Measurements from ENCODE around the gene CHMP4B.

Gene CHMP4B, protein sequence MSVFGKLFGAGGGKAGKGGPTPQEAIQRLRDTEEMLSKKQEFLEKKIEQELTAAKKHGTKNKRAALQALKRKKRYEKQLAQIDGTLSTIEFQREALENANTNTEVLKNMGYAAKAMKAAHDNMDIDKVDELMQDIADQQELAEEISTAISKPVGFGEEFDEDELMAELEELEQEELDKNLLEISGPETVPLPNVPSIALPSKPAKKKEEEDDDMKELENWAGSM

DNA sequence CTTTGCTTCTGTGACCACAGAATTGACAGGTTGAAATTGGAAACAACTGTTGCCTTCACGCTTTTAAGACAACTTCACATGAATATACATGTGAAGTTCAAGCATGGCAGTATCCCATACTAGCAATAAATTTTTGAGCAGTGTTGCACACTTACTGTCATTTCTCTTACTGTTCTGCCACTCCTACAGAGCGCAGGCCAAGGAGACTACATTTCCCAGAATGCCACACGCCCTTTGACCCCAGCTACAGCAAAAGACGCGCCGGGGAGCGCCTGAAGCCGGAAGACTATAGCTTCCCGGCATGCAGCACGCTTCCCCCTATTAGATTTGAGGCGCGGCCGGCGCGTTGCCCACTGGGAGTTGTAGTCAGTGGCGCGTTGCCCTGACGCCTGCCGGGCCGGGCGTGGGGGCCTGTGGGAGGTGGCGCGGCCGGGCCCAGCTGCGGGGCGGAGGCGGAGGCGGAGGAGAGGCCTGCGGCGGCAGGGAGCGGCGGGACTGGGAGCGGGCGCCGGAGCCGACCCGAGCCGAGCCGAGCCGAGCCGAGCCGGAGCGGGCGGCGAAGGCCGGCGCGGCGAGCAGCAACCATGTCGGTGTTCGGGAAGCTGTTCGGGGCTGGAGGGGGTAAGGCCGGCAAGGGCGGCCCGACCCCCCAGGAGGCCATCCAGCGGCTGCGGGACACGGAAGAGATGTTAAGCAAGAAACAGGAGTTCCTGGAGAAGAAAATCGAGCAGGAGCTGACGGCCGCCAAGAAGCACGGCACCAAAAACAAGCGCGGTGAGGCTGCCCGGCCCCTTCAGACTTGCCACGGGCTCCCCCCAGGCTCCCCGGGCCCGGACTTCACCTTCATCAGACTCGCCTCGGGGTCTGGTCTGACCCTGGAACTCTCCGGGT, at the start of gene CHMP4B:
TSS of gene CHMP4B (plus strand) at position 464 of the 891 bp plus-strand sequence. CDS start at position 585, 121 bp downstream.
- DNase-seq (ENCODE audit: low read depth) = peak; percentile 97

DNA sequence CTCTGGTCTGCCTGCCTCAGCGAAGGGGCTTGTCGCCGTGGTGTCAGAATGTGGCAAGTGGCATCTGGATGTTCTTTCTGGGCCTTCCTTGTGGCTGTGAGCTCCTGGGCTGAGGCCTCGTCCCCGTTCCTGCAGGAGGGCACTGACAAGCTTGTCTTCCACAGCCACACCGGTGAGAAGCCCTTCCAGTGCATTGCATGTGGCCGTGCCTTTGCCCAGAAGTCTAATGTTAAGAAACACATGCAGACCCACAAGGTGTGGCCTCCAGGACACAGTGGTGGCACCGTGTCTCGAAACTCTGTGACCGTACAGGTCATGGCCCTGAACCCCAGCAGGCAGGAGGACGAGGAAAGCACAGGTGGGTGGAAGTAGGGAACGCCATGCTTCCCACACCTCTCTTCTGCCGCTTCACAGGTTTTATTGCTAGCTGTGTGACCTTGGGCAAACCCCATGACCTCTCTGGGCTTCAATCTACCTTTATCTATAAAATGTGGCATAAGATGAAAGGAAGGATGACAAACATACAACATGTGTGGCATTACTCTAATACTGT, 49.4 kb upstream of the CHMP4B start:
- DNase-seq (ENCODE audit: low read depth) = no peak

DNA sequence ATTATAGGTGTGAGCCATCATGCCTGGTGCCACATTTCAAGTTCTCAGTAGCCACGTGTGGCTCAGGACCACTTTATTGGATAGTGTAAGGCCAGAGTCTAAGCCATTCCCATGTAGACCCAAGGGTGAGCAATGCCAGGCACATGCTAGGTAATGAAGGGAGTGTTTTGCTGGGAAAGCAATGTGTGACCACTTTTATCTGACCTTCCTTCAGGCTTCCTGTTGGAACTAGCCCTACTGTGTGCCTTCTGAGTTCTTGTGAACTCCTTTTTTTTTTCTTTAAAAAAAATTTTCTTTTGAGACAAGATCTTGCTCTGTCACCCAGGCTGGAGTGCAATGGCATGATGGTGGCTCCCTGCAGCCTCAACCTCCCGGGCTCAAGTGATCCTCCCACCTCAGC, 46.0 kb upstream of the CHMP4B start:
- DNase-seq (ENCODE audit: low read depth) = no peak

DNA sequence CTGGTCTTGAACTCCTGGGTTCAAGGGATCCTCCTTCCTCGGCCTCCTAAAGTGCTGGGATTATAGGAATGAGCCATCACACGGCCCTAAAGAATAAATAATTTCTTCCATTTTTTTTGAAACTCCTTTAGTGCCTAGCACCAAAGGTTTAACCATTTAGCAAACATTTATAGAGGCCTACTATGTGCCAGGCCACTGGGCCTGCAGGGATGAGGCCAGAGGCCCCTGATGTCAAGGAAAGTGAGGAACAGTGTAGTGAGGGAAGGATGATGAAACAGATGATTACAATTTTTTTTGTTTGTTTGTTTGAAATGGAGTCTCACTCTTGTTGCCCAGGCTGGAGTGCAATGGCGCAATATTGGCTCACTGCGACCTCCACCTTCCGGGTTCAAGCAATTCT, 45.6 kb upstream of the CHMP4B start:
- no peak for DNase-seq (ENCODE audit: low read depth)

DNA sequence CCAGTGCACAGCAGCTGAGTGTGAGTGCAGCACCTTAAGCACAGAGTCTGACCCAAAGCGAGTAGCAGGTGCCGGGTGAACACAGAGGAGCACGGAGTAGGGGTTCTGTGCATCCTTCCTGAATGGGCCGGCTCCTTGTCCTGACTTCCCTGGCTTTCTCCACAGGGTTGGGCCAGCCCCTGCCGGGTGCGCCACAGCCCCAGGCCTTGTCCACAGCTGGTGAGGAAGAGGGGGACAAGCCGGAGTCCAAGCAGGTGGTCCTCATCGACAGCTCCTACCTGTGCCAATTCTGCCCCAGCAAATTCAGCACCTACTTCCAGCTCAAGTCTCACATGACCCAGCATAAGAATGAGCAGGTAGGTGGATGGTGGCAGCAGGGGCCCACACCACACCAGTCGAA, 44.5 kb upstream of the CHMP4B start:
- DNase-seq (ENCODE audit: low read depth) = no peak

DNA sequence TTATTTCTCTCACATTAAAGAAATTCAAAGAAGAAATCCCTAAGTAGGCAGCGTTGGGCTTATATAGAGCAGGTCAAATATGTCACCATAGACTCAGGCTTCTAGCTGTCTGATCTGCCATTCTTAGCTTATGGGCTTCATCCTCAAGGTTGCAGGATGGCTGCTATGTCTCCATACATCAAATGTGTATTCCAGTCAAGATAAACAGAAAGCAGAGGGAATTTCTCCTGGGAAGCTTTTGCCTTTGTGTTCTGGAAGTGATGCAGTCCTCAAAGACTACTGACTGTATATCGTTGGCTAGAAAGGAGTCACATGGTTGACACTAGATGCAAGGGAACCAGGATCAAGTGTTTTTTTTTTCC, 43.4 kb upstream of the CHMP4B start:
- no peak for DNase-seq (ENCODE audit: low read depth)

DNA sequence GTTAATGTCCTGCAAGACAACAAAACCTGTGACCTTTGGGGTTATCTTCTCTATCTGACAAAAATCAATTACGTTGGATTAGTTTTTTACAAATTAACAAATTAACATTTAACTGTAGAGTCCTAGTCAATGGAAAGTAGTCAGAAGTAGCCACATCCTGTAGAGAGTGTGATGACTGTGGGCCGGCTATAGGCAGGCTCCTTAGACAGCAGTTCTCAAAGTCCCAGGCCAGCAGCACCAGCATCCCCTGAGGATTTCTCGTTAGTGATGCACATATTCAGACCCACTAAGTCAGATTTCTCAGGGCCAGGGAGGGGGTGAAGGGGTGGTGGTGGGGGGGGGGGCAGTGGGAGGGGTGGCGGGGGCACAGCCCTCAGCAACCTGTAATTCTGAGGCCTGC, 42.1 kb upstream of the CHMP4B start:
- DNase-seq (ENCODE audit: low read depth) = no peak

DNA sequence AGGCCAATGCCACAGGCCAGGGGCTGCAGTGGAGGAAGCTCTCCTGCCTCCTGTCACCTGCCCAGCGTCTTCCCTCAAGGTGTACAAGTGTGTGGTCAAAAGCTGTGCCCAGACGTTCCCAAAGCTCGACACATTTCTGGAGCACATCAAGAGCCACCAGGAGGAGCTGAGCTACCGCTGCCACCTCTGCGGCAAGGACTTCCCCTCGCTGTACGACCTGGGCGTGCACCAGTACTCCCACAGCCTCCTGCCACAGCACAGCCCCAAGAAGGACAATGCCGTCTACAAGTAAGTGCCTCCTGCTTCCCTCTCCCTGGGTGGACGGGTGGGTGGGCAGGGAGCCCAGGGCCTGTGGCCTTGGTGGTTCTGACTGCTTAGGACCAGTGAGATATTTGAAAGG, 41.1 kb upstream of the CHMP4B start:
- DNase-seq (ENCODE audit: low read depth) = no peak

DNA sequence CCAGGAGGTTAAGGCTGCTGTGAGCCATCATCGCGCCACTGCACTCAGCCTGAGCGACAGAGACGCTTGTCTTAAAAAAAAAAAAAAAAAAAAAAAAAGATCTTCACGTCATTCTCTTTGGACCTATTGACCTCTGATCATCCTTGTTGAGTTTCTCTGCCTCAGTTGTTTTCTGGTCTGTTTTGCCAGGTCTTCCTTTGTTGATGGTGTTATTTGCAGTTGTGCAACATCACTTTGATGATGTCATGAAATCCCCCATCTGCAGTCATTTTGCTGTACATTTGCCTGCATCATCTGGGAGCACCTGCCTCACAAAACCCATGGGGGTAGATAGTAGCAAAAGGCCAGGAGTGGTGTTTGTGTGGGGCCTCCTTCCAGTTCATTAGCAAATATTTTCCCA, 39.2 kb upstream of the CHMP4B start:
- DNase-seq (ENCODE audit: low read depth) = no peak

DNA sequence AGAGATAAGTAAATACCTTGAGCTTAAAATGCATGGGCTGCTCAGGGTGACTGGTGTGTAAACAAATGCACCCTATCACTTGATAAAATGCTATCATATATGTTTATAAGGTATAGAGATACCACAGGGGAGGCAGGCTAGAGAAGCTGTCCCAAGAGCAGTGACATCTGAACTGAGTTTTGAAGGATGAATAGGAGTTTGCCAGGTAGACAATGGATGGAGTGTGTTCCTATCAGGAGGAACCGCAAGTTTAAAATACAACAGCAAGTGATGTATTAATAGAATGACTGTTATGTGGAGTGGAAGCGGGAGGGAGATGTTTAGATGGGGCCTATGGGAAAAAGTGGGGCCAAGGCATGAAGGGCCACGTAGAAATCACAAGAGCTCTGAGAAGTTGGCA, 38.7 kb upstream of the CHMP4B start:
- no peak for DNase-seq (ENCODE audit: low read depth)

DNA sequence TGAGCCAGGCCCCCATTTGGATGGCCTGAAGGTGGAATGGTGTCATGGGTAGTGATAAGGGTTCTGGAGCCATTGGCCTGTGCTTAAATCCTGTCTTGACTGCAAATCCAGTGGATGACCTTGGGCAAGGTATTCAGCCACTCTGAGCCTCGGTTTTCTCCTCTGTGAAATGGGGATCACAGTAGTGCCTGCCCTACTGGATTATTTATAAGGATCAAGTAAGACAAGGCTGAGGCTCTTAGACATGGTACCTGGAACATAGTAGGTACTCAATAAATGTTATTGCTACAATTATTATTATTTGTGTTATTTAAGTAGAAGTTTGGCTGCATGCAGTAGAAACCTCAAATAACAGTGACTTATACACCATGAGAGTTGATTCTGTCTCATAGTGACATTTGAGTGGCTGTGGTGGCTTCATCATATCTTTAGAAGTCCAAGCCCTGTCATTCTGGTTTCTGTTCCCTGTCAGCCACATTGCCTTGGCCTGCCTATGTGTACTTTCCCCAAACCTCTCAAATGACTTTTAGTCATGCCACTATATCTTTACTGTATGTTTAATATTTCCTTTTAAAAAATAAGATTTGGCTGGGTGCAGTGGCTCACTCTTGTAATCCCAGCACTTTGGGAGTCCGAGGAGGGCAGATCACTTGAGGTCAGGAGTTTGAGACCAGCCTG, 37.6 kb upstream of the CHMP4B start:
- no peak for DNase-seq (ENCODE audit: low read depth)

DNA sequence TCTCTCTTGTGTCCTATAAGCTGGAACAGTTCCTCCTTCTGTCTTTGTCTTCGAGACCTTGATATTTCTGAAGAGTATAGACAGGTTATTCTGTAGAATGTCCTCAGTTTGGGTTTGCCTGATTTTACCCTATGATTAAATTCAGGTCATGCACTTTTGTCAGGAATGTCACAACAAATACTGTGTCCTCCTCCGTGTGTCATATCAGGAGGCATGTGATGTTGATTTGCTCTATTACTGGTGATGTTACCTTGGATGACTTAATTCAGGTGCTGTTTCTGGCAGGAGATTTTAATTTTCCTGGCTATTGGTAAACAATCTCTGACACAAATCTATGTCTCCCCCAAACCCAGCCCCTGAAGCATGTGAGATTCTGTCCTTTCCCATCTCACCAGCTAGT, 33.3 kb upstream of the CHMP4B start:
- no peak for DNase-seq (ENCODE audit: low read depth)

DNA sequence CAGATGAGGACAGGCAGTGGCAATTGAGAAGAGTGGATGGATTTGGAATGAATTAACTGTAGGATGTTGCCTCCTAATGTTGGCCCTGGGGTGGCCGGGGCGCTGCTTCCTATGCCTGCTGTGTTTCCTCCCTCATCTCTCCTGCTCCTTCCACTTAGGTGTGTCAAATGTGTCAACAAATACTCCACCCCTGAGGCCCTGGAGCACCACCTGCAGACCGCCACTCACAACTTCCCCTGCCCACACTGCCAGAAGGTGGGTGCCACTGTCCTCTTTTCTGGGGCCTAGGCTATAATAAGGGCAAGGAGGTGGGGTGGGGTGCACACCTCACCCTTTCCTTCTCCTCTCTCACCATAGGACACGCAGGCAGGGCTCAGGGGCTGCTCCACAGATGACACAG, 30.0 kb upstream of the CHMP4B start:
- no peak for DNase-seq (ENCODE audit: low read depth)

DNA sequence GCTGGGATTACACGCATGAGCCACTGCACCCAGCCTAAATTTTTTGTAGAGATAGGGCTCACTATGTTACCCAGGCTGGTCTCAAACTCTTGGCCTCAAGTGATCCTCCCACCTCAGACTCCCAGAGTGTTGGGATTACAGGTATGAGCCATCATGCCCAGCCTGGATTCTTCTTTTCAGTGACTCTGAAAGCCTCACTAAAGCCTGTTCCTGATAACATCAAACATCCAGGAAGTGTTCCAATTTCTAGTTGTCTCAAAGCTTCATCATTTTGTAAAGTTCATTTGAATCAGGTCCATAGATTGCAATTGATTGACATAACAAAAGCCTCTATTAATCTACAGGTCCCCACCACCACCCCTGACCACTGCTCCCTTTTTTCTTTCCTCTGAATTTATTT, 29.2 kb upstream of the CHMP4B start:
- no peak for DNase-seq (ENCODE audit: low read depth)

DNA sequence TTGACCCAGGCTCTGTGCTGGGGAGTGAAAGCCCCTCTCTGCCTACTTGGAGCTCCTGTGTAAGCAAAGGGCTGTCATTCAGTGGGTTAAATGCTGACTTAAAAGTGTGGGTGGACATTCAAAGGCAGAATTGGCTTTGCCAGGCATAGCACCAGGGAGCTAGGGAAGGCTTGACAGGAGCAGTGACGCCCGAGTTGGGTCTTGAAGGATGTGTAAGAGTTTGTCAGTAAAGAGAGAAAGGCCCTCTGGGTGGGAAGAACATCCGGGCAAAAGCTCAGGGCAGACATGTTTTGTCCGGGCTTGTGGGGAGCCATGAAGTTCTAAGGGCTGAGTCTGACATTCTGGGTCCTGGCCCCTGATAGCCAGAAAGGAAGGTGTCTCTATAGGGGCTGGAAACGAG, 27.9 kb upstream of the CHMP4B start:
- DNase-seq (ENCODE audit: low read depth) = no peak

DNA sequence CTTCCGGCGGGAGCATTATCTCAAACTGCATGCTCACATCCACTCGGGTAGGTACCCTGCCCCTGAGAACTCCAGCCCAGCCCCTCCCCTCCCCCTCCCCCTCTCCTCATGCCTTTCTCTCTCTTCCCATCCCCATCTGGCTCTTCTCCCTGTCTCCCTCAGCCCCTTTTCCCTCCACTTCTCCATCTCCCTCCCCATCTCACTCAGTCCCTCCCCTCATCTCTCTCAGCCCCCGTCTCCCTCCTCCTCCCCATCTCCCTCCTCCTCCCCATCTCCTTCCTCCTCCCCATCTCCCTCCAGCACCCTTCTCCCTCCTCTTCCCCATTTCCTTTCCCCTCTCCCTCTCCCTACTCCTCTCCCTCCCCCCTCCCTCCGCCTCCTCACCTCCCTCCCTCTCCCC, 27.3 kb upstream of the CHMP4B start:
- no peak for DNase-seq (ENCODE audit: low read depth)

DNA sequence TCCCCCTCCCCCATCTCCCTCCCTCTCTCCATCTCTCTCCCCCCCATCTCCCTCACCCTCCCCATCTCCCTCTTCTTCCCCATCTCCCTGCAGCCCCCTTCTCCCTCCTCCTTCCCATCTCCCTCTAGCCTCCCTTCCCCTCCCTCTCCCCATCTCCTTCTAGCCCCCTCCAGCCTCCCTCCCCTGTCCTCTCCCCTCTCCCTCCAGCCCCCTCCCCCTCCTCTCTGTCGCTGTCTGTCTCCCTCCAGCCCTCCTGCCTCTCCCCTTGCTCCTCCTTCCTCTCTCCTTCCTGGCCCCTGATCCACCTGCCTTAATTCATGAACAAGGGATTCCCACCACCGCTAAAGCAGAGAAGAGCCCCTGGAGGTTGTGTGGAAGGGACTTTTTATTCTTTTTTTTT, 26.9 kb upstream of the CHMP4B start:
- DNase-seq (ENCODE audit: low read depth) = no peak

DNA sequence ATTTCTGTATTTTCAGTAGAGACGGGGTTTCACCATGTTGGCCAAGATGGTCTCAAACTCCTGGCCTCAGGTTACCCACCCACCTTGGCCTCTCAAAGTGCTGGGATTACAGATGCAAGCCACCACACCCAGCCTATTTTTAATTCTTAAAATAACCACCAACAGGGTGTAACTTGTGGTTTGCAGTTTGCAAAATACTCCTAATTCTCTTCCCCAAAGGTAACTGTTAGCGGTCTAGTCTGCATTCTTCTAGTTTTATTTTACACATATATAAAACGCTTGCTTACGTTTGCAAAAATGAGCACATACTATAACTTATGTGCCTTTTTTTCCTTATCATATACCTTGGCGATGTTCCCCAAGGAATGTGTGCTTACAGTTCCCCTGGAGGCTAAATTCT, 25.6 kb upstream of the CHMP4B start:
- DNase-seq (ENCODE audit: low read depth) = no peak

DNA sequence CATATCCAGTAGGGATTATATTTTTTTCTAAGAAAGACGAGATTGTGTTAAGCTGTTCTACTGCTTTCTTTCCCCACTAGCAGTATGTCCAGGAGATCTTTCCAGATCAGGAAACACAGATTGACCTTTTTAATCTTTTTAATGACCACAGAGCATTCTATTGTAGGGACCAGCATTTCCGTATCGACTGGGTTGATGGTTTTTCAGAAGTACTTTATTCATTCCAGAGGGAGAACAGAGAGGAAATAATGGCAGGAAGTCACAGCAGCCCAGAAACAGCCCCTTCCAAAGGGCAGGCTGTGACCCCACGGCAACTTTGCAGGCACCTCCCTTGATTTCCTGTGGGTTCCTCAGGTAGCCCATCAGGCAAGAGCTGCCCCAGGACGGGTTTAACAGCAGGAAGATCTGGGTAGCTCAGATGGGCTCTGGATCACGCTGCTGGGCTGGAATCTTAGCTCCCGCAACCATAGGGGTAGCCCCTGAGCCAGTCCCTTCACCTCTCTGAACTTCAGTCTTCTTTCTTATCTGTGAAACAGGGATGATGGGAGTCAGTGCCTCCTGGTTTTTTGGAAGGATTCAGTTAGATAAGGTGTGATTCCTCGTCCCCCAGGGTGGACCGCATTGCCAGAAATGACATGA, 23.8 kb upstream of the CHMP4B start:
- no peak for DNase-seq (ENCODE audit: low read depth)

DNA sequence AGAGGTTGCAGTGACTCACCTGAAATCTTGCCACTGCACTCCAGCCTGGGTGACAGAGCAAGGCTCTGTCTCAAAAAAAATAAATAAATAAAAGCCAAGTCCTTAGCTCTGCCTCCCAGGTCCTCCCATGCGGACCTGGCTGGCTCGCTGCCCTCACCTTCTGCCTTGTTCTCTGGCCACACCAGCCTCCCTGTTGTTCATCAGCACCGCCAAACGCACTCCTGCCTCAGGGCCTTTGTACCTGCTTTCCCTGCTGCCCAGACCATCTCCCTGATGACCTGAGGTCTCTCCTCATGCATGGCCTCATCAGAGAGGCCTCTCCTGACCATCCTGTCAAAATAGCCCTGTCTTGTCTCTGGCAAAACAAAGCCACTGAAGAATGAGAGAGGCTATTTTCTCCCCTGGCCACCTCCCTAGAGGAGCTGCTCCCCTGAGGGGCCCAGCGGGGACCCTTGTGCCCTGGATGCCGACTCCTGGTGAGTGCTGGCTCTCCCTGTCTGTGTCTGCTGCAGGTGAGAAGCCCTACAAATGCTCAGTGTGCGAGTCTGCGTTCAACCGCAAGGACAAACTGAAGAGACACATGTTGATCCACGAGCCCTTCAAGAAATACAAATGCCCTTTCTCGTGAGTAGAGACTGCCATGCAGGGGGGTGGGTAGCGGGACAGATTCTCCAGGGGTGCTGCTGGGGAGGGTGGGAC, 22.6 kb upstream of the CHMP4B start:
- no peak for DNase-seq (ENCODE audit: low read depth)

DNA sequence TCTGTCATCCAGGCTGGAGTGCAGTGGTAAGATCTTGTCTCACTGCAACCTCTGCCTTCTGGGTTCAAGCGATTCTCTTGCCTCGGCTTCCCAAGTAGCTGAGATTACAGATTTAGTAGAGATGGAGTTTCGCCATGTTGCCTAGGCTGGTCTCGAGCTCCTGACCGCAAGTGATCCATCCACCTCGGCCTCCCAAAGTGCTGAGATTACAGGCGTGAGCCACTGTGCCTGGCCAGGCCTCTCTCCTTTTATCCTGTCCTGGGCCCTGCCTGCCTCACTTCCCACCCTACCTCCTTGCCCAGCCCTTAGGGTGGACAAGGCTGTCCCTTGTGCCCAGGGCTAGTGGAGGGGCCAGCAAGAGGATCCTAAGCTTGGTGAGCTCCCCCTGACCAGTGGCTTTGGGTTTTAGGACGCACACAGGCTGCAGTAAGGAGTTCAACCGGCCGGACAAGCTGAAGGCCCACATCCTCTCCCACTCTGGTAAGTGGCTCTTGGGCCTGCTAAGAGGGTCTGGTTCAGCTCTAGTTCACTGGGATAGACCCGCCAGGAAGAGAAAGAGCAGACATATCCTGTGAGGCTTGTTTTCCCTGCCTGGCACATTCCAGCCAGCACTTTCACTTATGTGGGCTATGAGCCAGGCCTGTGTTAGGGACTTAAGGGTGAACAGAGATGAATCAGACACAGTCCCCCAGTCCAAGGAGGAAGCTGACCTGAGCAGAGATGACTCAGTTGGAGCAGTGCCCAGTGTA, 21.9 kb upstream of the CHMP4B start:
- DNase-seq (ENCODE audit: low read depth) = no peak
